Choroid plexus epithelial cell (primary cell): ENCODE data around the gene PPP1R3C.

ENCODE experiments used
- DNase-seq: peaks from one replicate; pipeline ENCODE4 v3.0.0-alpha.2; 2010; ENCODE audit warnings: low read depth
- H3K4me3 ChIP-seq: 2 replicates; pipeline ENCODE4 v1.5.1; 2011; ENCODE audit warnings: low read depth, mild to moderate bottlenecking, control low read depth, low read length, moderate library complexity
- TF ChIP-seq, protein P1 (sequence below): conservative IDR thresholded peaks from 2 replicates; pipeline ENCODE4 v1.5.1; 2011; ENCODE audit warnings: low read depth, mild to moderate bottlenecking, control low read depth, inconsistent platforms, low read length, moderate library complexity

PPP1R3C gene

DNA sequence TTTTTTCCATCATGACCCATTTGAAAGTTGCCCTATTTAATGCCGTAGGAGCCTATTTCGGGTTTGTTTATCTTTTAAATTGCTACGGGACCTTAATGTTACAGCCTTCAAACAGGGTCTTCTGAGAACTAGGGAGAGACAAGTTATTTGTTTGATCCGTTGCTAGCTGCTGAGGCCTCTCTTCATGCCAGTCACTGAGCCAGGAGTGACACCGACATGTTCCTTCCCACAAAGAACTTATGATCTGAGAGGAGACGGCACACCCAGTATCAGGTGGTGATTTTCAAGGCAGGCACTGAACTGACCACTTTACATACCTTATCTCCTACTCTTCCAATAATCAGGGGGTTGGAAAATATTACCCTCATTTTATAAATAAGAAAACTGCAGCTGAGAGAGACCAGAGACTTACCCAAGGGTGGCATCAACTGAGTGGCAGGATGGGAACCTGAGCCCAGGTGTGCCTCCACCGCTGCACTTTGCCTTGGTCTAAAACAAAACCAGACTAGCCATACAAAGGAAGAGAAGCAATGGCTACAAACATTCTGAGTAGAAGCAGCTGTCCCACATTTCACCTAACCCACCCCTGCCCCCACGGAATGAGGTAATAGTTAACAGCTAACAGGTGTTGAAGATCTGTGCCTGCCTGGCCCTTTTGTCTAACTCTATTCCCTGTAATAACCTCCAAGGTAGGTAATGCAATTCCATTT lies 40.5 kb downstream of the PPP1R3C start:
- TF ChIP-seq, protein P1, sequence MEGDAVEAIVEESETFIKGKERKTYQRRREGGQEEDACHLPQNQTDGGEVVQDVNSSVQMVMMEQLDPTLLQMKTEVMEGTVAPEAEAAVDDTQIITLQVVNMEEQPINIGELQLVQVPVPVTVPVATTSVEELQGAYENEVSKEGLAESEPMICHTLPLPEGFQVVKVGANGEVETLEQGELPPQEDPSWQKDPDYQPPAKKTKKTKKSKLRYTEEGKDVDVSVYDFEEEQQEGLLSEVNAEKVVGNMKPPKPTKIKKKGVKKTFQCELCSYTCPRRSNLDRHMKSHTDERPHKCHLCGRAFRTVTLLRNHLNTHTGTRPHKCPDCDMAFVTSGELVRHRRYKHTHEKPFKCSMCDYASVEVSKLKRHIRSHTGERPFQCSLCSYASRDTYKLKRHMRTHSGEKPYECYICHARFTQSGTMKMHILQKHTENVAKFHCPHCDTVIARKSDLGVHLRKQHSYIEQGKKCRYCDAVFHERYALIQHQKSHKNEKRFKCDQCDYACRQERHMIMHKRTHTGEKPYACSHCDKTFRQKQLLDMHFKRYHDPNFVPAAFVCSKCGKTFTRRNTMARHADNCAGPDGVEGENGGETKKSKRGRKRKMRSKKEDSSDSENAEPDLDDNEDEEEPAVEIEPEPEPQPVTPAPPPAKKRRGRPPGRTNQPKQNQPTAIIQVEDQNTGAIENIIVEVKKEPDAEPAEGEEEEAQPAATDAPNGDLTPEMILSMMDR: no peak
- DNase-seq: no peak

DNA sequence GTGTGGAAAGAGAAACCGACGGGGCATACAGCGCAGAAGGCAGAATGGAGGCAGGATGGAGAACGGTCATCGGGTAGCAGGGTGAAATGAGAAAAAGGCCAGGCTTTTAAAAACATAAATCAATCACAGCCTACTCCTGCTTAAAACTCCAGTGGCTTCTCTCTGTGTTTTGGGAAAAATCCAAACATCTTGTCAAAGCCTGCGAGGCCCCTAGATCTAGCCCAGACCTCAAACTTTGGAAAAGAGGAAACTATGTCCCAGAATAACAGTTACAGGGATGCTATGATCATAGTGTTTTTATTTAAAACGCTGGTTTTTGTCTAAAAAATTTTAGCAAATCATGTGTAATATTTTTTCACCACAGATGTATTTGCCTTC lies 41.1 kb downstream of the PPP1R3C start:
- no peak overlapping the region for H3K4me3 ChIP-seq
- TF ChIP-seq, protein P1: no peak
- DNase-seq: no peak

More for the DNA sequence above, 40.5 kb downstream of the PPP1R3C start:
- H3K4me3 ChIP-seq: no peak overlapping the region

DNA sequence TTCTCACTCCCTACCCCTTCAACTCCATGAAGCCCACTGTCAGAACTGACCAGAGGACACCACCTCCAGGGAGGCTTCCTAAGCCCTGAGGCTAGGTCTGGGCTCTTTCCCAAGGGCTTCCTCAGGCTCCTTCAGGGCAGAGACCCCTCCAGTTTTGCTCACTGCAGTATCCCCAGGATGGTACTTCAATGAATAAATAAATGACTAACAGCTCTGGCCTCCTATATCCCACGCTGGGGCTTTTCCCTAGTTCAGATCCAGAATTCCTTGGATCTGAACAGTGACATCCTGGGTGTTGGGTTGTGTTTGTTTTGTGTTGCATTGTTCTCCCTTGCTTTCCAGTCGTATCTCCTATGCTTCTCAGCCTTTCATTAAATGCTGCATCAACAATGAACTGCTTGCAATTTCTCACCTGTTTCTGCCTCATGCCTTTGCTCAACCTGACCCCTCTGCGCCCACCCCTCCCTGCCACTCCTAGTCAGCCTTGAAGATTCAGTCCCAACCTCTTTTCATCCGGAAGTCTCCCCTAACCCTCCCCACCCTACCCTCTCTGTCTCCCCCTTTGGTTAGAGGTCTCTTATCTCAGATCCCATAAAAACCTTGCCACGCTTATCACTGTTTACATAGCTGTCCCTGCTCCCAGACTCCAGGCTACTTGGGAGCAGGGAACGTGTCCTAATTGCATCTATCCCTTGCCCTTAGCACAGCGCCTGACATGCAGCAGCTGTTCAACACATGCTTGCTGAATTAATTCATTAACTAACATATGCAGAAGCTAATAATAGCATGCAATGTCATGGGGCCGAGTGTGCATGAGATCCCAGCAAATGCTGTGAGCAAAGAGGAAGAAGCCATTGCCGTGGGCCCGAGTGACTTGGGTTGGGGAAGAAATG lies 41.7 kb downstream of the PPP1R3C start:
- TF ChIP-seq, protein P1: no peak
- DNase-seq: peak; percentile 87
- no peak overlapping the region for H3K4me3 ChIP-seq

DNA sequence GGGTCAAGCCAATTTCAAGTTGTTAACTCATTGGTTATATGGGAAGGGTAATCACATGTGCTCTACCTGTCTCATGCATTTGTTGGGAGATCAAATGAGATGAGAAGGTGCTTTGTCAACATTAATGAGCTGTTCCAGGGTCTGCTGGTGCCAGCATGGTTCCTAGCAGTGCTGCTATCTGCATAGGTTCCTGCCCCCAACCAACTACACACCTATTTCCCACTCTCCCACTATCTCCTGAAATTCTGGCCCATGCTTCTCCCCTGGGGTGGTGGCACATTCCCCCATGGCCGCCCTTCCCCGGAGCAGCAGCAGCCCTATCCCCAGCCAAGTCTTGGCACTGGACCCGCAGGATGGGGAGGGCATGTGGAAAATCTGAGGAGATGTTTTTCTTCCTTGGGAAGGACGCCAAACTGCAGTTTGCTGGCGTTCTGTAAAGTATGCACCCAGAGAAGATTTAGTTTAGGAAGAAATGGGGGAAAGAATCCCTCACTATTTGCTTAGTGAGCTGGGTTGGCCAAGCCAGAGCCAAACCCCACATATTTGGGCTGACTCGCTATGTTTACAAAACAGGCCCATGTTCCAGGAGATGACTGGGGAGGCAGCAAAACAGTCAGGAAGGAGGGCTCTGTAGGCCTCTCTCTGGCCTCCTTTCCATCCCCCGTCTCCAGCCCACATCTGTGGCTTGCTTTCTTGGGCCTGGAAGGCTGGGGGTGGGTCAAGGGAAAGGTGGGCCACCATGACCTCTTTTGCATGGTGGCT lies 42.5 kb downstream of the PPP1R3C start:
- TF ChIP-seq, protein P1: no peak
- H3K4me3 ChIP-seq: no peak overlapping the region
- DNase-seq: peak; percentile 78

DNA sequence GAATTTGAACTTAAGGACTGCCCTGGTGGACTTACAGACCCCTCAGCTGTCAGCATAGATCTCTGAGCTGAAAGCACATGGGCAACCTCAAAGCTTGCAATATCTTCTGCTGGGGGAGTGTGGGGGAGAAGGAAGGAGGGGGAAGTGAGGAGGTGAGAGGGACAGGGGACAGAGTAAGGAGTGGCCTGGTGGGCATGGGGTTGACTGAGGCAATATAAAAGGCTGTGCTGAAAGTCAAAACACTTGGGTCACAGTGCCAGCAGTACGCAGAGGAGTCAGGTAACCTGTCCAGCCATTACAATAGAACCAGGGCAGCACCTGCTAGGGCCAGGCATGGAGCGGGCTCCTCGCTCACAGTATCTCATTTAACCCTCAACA lies 43.2 kb downstream of the PPP1R3C start:
- no peak overlapping the region for H3K4me3 ChIP-seq
- TF ChIP-seq, protein P1: no peak
- DNase-seq: no peak

DNA sequence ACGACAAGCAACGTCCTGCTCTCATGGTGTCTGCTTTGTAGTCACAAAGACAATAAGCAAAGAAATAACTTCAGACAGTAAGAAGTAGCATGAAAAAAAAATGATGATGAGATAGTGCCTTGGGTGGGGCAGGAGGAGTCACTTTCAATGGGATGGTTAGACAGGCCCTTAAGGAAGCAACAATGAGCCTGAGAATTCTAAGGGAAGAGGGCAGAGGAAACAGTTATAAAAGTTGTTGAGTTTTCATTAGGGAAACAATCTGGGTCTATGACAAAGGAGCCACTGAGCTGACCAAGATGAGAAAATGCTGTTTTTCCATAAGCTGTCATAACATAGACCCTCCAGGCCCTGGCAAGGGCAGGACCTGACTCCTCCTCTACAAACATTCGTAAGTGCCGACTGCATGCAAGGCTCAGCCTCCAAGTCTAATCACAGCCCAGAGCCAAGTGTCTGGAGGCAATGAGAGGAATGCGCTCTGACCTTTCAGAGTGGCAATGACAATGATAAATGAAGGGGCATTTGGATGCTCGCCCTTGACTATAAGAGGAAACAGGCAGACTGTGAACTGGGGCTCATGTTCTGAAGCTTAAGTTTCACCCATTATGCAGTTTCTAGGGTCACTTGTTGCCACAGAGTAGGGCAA lies 43.7 kb downstream of the PPP1R3C start:
- DNase-seq: no peak
- TF ChIP-seq, protein P1: no peak
- H3K4me3 ChIP-seq: no peak overlapping the region
